Measurements from ENCODE around the gene SOX3. TPM values are rescaled to one million over a fixed set of nuclear protein-coding genes. Genes with fewer than 3 reads are reported as not detected.

The SOX3 gene
- total RNA-seq, 2 experiments from 2014 or later = not detected

GRCh38 chrX:140503714-140504351 is 1.0 kb downstream of the SOX3 start:
- no peaks in the 10 kb centered on the region for H3K36me3 Mint-ChIP-seq
- no peak overlapping the region for H3K27ac Mint-ChIP-seq
- DNase-seq = no peak
- peaks cover 1% of the 10 kb centered on the region for H3K4me1 Mint-ChIP-seq
- H3K27me3 Mint-ChIP-seq = peaks cover 74% of the 10 kb centered on the region
- H3K9me3 Mint-ChIP-seq = no peaks in the 10 kb centered on the region
- H3K4me3 Mint-ChIP-seq = no peak overlapping the region

- Mint-ChIP-seq H3K9me3 (no peaks in the 10 kb centered on the region), H3K4me1 (peaks cover 1% of the 10 kb centered on the region), H3K36me3 (no peaks in the 10 kb centered on the region), H3K27me3 (peaks cover 72% of the 10 kb centered on the region), H3K27ac (no peak overlapping the region), H3K4me3 (no peak overlapping the region)
- DNase-seq = no peak
Observed at GRCh38 chrX:140503238-140503601, 1.6 kb downstream of the SOX3 start.

- no peak overlapping the region for H3K27ac Mint-ChIP-seq
- DNase-seq = no peak
- H3K36me3 Mint-ChIP-seq = no peaks in the 10 kb centered on the region
- H3K4me3 Mint-ChIP-seq = no peak overlapping the region
- H3K27me3 Mint-ChIP-seq = peaks cover 69% of the 10 kb centered on the region
- peaks cover 1% of the 10 kb centered on the region for H3K4me1 Mint-ChIP-seq
- H3K9me3 Mint-ChIP-seq = no peaks in the 10 kb centered on the region
Observed at GRCh38 chrX:140502491-140503237, 2.2 kb downstream of the SOX3 start.

- DNase-seq = no peak
- Mint-ChIP-seq H3K9me3 (no peaks in the 10 kb centered on the region), H3K27ac (no peak overlapping the region), H3K27me3 (peaks cover 65% of the 10 kb centered on the region), H3K36me3 (no peaks in the 10 kb centered on the region), H3K4me3 (no peak overlapping the region), H3K4me1 (peaks cover 1% of the 10 kb centered on the region)
Observed at GRCh38 chrX:140501940-140502468, 2.9 kb downstream of the SOX3 start.

- H3K9me3 Mint-ChIP-seq = no peaks in the 10 kb centered on the region
- H3K27ac Mint-ChIP-seq = no peak overlapping the region
- no peak overlapping the region for H3K4me3 Mint-ChIP-seq
- H3K4me1 Mint-ChIP-seq = no peaks in the 10 kb centered on the region
- no peak for DNase-seq
- H3K36me3 Mint-ChIP-seq = no peaks in the 10 kb centered on the region
- H3K27me3 Mint-ChIP-seq = peaks cover 59% of the 10 kb centered on the region
Observed at GRCh38 chrX:140501321-140501720, 3.5 kb downstream of the SOX3 start.

GRCh38 chrX:140500441-140500840 is 4.4 kb downstream of the SOX3 start:
- Mint-ChIP-seq H3K36me3 (no peaks in the 10 kb centered on the region), H3K27ac (no peak overlapping the region)
- DNase-seq = no peak

GRCh38 chrX:140495739-140496138 is 9.1 kb downstream of the SOX3 start:
- no peaks in the 10 kb centered on the region for H3K36me3 Mint-ChIP-seq
- H3K4me3 Mint-ChIP-seq = no peak overlapping the region
- peaks cover 20% of the 10 kb centered on the region for H3K27me3 Mint-ChIP-seq
- H3K27ac Mint-ChIP-seq = no peak overlapping the region
- DNase-seq = no peak
- no peaks in the 10 kb centered on the region for H3K4me1 Mint-ChIP-seq
- no peaks in the 10 kb centered on the region for H3K9me3 Mint-ChIP-seq

More at GRCh38 chrX:140500441-140500840, 4.4 kb downstream of the SOX3 start:
- Mint-ChIP-seq H3K27me3 (peaks cover 52% of the 10 kb centered on the region), H3K4me3 (no peak overlapping the region), H3K4me1 (no peaks in the 10 kb centered on the region), H3K9me3 (no peaks in the 10 kb centered on the region)

GRCh38 chrX:140492066-140492994 is 12.5 kb downstream of the SOX3 start:
- no peak overlapping the region for H3K27ac Mint-ChIP-seq
- H3K4me1 Mint-ChIP-seq = no peaks in the 10 kb centered on the region
- H3K4me3 Mint-ChIP-seq = no peak overlapping the region
- H3K36me3 Mint-ChIP-seq = no peaks in the 10 kb centered on the region
- DNase-seq = no peak
- H3K9me3 Mint-ChIP-seq = no peaks in the 10 kb centered on the region
- H3K27me3 Mint-ChIP-seq = peaks cover under 1% of the 10 kb centered on the region

- H3K9me3 Mint-ChIP-seq = no peaks in the 10 kb centered on the region
- no peak overlapping the region for H3K4me3 Mint-ChIP-seq
- H3K36me3 Mint-ChIP-seq = no peaks in the 10 kb centered on the region
- H3K4me1 Mint-ChIP-seq = no peaks in the 10 kb centered on the region
- no peak for DNase-seq
- no peak overlapping the region for H3K27ac Mint-ChIP-seq
- no peaks in the 10 kb centered on the region for H3K27me3 Mint-ChIP-seq
Observed at GRCh38 chrX:140480765-140481164, 24.1 kb downstream of the SOX3 start.

- H3K36me3 Mint-ChIP-seq = no peaks in the 10 kb centered on the region
- no peak for DNase-seq
- no peak overlapping the region for H3K4me3 Mint-ChIP-seq
- H3K27ac Mint-ChIP-seq = no peak overlapping the region
- no peaks in the 10 kb centered on the region for H3K27me3 Mint-ChIP-seq
- peaks cover 4% of the 10 kb centered on the region for H3K9me3 Mint-ChIP-seq
- no peaks in the 10 kb centered on the region for H3K4me1 Mint-ChIP-seq
Observed at GRCh38 chrX:140477987-140478386, 26.9 kb downstream of the SOX3 start.

GRCh38 chrX:140475025-140475424 is 29.8 kb downstream of the SOX3 start:
- no peaks in the 10 kb centered on the region for H3K4me1 Mint-ChIP-seq
- no peak for DNase-seq
- no peak overlapping the region for H3K27ac Mint-ChIP-seq
- peaks cover 4% of the 10 kb centered on the region for H3K9me3 Mint-ChIP-seq
- H3K4me3 Mint-ChIP-seq = no peak overlapping the region
- no peaks in the 10 kb centered on the region for H3K27me3 Mint-ChIP-seq
- H3K36me3 Mint-ChIP-seq = no peaks in the 10 kb centered on the region

GRCh38 chrX:140467211-140467610 is 37.7 kb downstream of the SOX3 start:
- H3K4me3 Mint-ChIP-seq = no peak overlapping the region
- peaks cover 4% of the 10 kb centered on the region for H3K27me3 Mint-ChIP-seq
- no peak overlapping the region for H3K27ac Mint-ChIP-seq
- no peaks in the 10 kb centered on the region for H3K9me3 Mint-ChIP-seq
- H3K4me1 Mint-ChIP-seq = no peaks in the 10 kb centered on the region
- DNase-seq = no peak
- no peaks in the 10 kb centered on the region for H3K36me3 Mint-ChIP-seq

Data from activated naive CD8-positive, alpha-beta T cell treated with anti-CD3 and anti-CD28 coated beads for 36 hours (primary cell).